ENCODE data around the gene DBNL.

The DBNL gene

DNA sequence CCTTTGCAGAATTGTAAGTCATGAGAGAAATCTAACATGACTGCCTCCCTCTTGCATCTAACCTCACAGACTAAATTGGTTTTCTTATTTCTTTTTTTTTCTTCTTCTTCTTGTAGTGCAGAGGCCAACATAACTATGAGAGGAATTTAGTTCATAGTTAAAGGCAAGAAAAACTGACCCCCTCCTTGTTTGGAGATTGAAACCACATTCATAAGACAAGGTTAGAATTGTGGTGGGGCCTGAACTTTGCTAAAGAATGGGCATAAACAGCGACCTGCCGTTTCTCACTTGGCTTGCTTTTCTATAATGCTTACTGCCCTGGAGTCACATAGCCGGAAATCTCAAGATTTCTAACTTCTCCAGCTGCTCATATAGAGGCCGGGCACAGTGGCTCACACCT is 40.2 kb downstream of the DBNL start:
- no peak overlapping the region for H2BK15ac ChIP-seq (replicated peaks; ENCODE audit: low read depth)
- H3K36me3 ChIP-seq (ENCODE audit: control insufficient read depth, insufficient read depth, low read length): no peaks in the 10 kb centered on the region
- H3K79me2 ChIP-seq (ENCODE audit: control insufficient read depth, insufficient read depth, low read length): no peaks in the 10 kb centered on the region
- no peak overlapping the region for H3K18ac ChIP-seq (ENCODE audit: low read length)
- H3K56ac ChIP-seq (ENCODE audit: low read length): no peak overlapping the region
- H2BK5ac ChIP-seq (ENCODE audit: low read length): no peak overlapping the region
- no peak overlapping the region for H3K23ac ChIP-seq (ENCODE audit: low read length)
- H3K27me3 ChIP-seq (ENCODE audit: insufficient read depth, low read length, poor library complexity): no peaks in the 10 kb centered on the region
- no peak overlapping the region for H3K9ac ChIP-seq (ENCODE audit: low read length)
- no peak overlapping the region for H2BK120ac ChIP-seq (ENCODE audit: low read depth, low read length)
- H3K4me3 ChIP-seq (ENCODE audit: low read length): no peak overlapping the region
- no peak overlapping the region for H3K27ac ChIP-seq (ENCODE audit: low read depth, low read length)
- H4K8ac ChIP-seq (ENCODE audit: low read depth, low read length): no peak overlapping the region
- no peak overlapping the region for H3K4me2 ChIP-seq (ENCODE audit: low read length)
- WGBS (ENCODE audit: extremely low coverage, insufficient coverage, low lambda C conversion rate): no CpG with 5 or more reads among the region's 4 CpGs
- no peak for DNase-seq
- H3K4me1 ChIP-seq (ENCODE audit: control insufficient read depth, low read depth, low read length): no peaks in the 10 kb centered on the region
- H4K5ac ChIP-seq (ENCODE audit: low read length): no peak overlapping the region
- no peaks in the 10 kb centered on the region for H3K79me1 ChIP-seq (ENCODE audit: low read length)
- no peak overlapping the region for H3K4ac ChIP-seq (ENCODE audit: low read depth, low read length)
- H2AK5ac ChIP-seq (ENCODE audit: low read length): no peak overlapping the region

DNA sequence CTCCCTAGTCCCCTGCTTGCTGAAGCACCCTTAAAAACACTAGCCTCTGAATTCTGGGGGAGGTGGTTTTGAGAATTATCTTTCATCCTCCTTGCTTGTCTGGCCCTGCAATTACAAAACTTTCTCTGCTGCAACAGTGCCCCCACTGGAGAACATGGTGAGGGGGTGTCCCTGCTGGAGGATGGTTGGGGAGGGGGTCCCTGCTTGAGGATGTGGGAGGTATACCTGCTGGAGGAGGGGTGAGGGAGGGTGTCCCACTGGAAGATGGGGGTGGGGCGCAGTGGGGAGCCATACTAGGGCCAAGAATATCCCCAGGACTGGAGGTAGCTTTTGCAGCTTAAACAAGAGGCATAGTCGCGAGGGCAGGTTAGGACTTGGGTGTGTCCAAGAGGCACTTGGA is 41.0 kb downstream of the DBNL start:
- no CpG with 5 or more reads among the region's 3 CpGs for WGBS (ENCODE audit: extremely low coverage, insufficient coverage, low lambda C conversion rate)
- H2AK5ac ChIP-seq (ENCODE audit: low read length): no peak overlapping the region
- H3K4me1 ChIP-seq (ENCODE audit: control insufficient read depth, low read depth, low read length): no peaks in the 10 kb centered on the region
- H3K23ac ChIP-seq (ENCODE audit: low read length): no peak overlapping the region
- DNase-seq: no peak
- H3K4me2 ChIP-seq (ENCODE audit: low read length): no peak overlapping the region
- H3K4me3 ChIP-seq (ENCODE audit: low read length): no peak overlapping the region
- no peaks in the 10 kb centered on the region for H3K79me1 ChIP-seq (ENCODE audit: low read length)
- H3K27me3 ChIP-seq (ENCODE audit: insufficient read depth, low read length, poor library complexity): no peaks in the 10 kb centered on the region
- H3K56ac ChIP-seq (ENCODE audit: low read length): no peak overlapping the region
- no peak overlapping the region for H3K27ac ChIP-seq (ENCODE audit: low read depth, low read length)
- H3K36me3 ChIP-seq (ENCODE audit: control insufficient read depth, insufficient read depth, low read length): no peaks in the 10 kb centered on the region
- H3K18ac ChIP-seq (ENCODE audit: low read length): no peak overlapping the region
- no peak overlapping the region for H2BK120ac ChIP-seq (ENCODE audit: low read depth, low read length)
- H2BK15ac ChIP-seq (replicated peaks; ENCODE audit: low read depth): no peak overlapping the region
- H3K4ac ChIP-seq (ENCODE audit: low read depth, low read length): no peak overlapping the region
- no peaks in the 10 kb centered on the region for H3K79me2 ChIP-seq (ENCODE audit: control insufficient read depth, insufficient read depth, low read length)
- H4K8ac ChIP-seq (ENCODE audit: low read depth, low read length): no peak overlapping the region
- H2BK5ac ChIP-seq (ENCODE audit: low read length): no peak overlapping the region
- H4K5ac ChIP-seq (ENCODE audit: low read length): no peak overlapping the region
- H3K9ac ChIP-seq (ENCODE audit: low read length): no peak overlapping the region

DNA sequence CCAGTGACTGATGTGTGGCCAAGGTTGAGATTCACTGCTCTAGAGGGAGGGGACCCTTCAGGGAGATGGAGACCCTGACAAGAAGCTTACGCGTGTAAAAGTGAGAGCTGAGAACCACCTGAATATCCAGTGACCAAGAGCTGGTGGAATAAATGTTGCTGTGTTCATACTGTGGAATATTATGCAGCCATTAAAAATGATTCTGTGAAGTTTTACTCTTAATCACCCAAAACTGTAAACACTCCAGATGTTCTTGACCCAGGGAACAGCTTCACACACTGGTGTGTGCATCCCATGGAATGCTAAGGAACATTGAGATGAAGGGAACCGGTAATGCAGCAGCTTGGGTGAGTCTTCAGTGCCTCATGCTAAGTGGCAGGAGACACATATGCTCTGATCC is 42.1 kb downstream of the DBNL start:
- Histone ChIP-seq H3K36me3 (ENCODE audit: control insufficient read depth, insufficient read depth, low read length) (no peaks in the 10 kb centered on the region), H3K4me2 (ENCODE audit: low read length) (no peak overlapping the region)
- no peak for DNase-seq

DNA sequence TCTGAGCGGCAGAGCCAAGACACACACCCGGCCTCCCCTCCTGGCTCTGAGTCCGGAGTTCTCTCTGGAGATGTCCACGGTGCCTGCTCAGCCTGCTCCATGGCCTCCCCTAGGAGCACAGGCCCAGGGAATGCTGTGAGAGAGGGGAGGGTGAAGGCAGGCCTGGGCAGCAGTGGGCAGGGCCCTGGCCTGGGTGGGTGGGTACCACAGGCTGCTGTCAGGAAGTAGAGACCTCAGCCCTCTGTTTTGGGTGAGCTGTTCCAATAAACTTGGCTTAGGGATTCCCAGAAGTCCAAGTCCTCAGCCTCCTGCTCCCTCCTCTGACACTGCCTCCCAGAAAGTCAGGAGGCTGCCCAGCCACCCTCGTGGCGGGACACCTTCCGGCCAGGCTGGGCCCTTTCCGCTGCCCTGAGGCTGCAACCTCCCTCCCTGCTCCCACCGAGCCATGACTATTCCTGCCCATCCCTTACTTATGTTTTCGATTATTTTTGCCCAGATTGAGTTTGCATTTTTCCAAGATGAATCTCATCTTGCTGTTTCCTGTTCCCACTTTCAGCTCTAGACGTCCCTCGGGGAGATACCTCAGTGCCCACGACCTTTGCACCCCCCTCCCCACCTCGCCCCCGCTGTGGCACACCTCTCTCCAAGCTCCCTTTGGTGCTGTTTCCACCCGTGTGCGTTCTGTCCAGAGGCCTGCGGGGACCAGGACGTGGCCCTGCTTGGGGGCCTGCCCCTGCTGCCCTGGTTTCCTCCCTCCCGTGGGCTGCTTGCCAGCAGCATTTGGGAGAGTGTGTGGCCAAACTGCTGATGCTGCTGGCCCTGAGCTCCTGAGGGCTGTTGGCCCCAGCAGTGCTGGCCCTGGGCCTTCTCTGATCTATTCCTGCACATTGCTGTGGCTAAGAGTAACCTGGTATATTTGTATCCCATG is 43.7 kb downstream of the DBNL start:
- Histone ChIP-seq H3K36me3 (ENCODE audit: control insufficient read depth, insufficient read depth, low read length) (no peaks in the 10 kb centered on the region), H3K79me2 (ENCODE audit: control insufficient read depth, insufficient read depth, low read length) (no peaks in the 10 kb centered on the region), H3K4me2 (ENCODE audit: low read length) (no peak overlapping the region), H4K8ac (ENCODE audit: low read depth, low read length) (no peak overlapping the region), H2BK5ac (ENCODE audit: low read length) (no peak overlapping the region), H4K5ac (ENCODE audit: low read length) (no peak overlapping the region), H3K4me1 (ENCODE audit: control insufficient read depth, low read depth, low read length) (no peaks in the 10 kb centered on the region), H3K4ac (ENCODE audit: low read depth, low read length) (no peak overlapping the region), H3K79me1 (ENCODE audit: low read length) (no peaks in the 10 kb centered on the region), H2AK5ac (ENCODE audit: low read length) (no peak overlapping the region), H2BK15ac (replicated peaks; ENCODE audit: low read depth) (no peak overlapping the region), H3K4me3 (ENCODE audit: low read length) (no peak overlapping the region), H3K27me3 (ENCODE audit: insufficient read depth, low read length, poor library complexity) (no peaks in the 10 kb centered on the region), H3K27ac (ENCODE audit: low read depth, low read length) (no peak overlapping the region), H3K56ac (ENCODE audit: low read length) (peak overlapping the region; percentile 11), H3K18ac (ENCODE audit: low read length) (no peak overlapping the region), H2BK120ac (ENCODE audit: low read depth, low read length) (no peak overlapping the region), H3K9ac (ENCODE audit: low read length) (no peak overlapping the region), H3K23ac (ENCODE audit: low read length) (no peak overlapping the region)
- WGBS (ENCODE audit: extremely low coverage, insufficient coverage, low lambda C conversion rate): no CpG with 5 or more reads among the region's 20 CpGs
- DNase-seq: no peak

More for the DNA sequence above, 42.1 kb downstream of the DBNL start:
- no peak overlapping the region for H3K27ac ChIP-seq (ENCODE audit: low read depth, low read length)
- H3K4me3 ChIP-seq (ENCODE audit: low read length): no peak overlapping the region
- H3K79me2 ChIP-seq (ENCODE audit: control insufficient read depth, insufficient read depth, low read length): no peaks in the 10 kb centered on the region
- no peak overlapping the region for H2BK120ac ChIP-seq (ENCODE audit: low read depth, low read length)
- H2BK15ac ChIP-seq (replicated peaks; ENCODE audit: low read depth): no peak overlapping the region
- H3K4ac ChIP-seq (ENCODE audit: low read depth, low read length): no peak overlapping the region
- H4K5ac ChIP-seq (ENCODE audit: low read length): no peak overlapping the region
- H3K56ac ChIP-seq (ENCODE audit: low read length): no peak overlapping the region
- no peak overlapping the region for H2BK5ac ChIP-seq (ENCODE audit: low read length)
- H3K27me3 ChIP-seq (ENCODE audit: insufficient read depth, low read length, poor library complexity): no peaks in the 10 kb centered on the region
- H3K18ac ChIP-seq (ENCODE audit: low read length): no peak overlapping the region
- no peak overlapping the region for H3K9ac ChIP-seq (ENCODE audit: low read length)
- no peaks in the 10 kb centered on the region for H3K79me1 ChIP-seq (ENCODE audit: low read length)
- H3K23ac ChIP-seq (ENCODE audit: low read length): no peak overlapping the region
- H2AK5ac ChIP-seq (ENCODE audit: low read length): no peak overlapping the region
- WGBS (ENCODE audit: extremely low coverage, insufficient coverage, low lambda C conversion rate): no CpG with 5 or more reads among the region's 3 CpGs
- no peaks in the 10 kb centered on the region for H3K4me1 ChIP-seq (ENCODE audit: control insufficient read depth, low read depth, low read length)
- no peak overlapping the region for H4K8ac ChIP-seq (ENCODE audit: low read depth, low read length)

DNA sequence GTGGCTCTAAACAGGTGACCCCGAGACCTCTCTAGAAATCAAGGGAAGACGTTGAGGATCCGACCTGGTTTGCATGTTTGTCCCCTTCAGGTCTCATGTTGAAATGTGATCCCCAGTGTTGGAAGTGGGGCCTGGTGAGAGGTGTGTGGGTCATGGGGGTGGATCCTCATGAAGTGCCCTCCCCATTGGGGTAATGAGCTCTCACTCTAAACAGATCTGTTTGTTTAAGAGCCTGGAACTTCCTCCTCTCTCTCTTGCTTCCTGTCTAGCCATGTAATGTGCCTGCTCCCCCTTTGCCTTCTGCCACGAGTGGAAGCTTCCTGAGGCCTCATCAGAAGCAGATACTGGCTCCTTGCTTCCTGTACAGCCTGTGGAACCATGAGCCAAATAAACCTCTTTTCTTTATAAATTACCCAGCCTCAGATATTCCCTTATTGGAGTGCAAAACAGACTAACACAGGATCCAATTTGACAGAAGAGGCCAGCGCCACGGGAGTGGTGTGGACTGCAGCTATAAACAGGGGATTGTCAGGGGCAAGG is 48.7 kb downstream of the DBNL start:
- WGBS (ENCODE audit: extremely low coverage, insufficient coverage, low lambda C conversion rate): no CpG with 5 or more reads among the region's 6 CpGs
- H4K5ac ChIP-seq (ENCODE audit: low read length): no peak overlapping the region
- H3K56ac ChIP-seq (ENCODE audit: low read length): no peak overlapping the region
- no peak overlapping the region for H3K9ac ChIP-seq (ENCODE audit: low read length)
- H3K4me3 ChIP-seq (ENCODE audit: low read length): no peak overlapping the region
- H3K4me1 ChIP-seq (ENCODE audit: control insufficient read depth, low read depth, low read length): no peaks in the 10 kb centered on the region
- no peaks in the 10 kb centered on the region for H3K79me1 ChIP-seq (ENCODE audit: low read length)
- no peaks in the 10 kb centered on the region for H3K27me3 ChIP-seq (ENCODE audit: insufficient read depth, low read length, poor library complexity)
- H2BK5ac ChIP-seq (ENCODE audit: low read length): no peak overlapping the region
- H2BK15ac ChIP-seq (replicated peaks; ENCODE audit: low read depth): no peak overlapping the region
- H3K27ac ChIP-seq (ENCODE audit: low read depth, low read length): no peak overlapping the region
- no peak overlapping the region for H3K23ac ChIP-seq (ENCODE audit: low read length)
- no peak overlapping the region for H2AK5ac ChIP-seq (ENCODE audit: low read length)
- H2BK120ac ChIP-seq (ENCODE audit: low read depth, low read length): no peak overlapping the region
- DNase-seq: no peak
- H3K4me2 ChIP-seq (ENCODE audit: low read length): no peak overlapping the region
- H3K79me2 ChIP-seq (ENCODE audit: control insufficient read depth, insufficient read depth, low read length): no peaks in the 10 kb centered on the region
- H3K36me3 ChIP-seq (ENCODE audit: control insufficient read depth, insufficient read depth, low read length): no peaks in the 10 kb centered on the region
- H3K4ac ChIP-seq (ENCODE audit: low read depth, low read length): no peak overlapping the region
- H3K18ac ChIP-seq (ENCODE audit: low read length): no peak overlapping the region
- no peak overlapping the region for H4K8ac ChIP-seq (ENCODE audit: low read depth, low read length)
